GM18502 (cell line): Measurements from ENCODE around the gene TBC1D9B.
A peak's percentile ranks its signal among the peaks of the same experiment; 100 is the strongest.

Experiments used
- ATAC-seq: cut with Tn5 transposase; IDR thresholded peaks from one replicate; pipeline ENCODE4 v1.9.1; 2021; ENCODE audit warnings: mild to moderate bottlenecking; ENCODE audit not compliant: unreplicated experiment, poor library complexity

TBC1D9B gene

DNA sequence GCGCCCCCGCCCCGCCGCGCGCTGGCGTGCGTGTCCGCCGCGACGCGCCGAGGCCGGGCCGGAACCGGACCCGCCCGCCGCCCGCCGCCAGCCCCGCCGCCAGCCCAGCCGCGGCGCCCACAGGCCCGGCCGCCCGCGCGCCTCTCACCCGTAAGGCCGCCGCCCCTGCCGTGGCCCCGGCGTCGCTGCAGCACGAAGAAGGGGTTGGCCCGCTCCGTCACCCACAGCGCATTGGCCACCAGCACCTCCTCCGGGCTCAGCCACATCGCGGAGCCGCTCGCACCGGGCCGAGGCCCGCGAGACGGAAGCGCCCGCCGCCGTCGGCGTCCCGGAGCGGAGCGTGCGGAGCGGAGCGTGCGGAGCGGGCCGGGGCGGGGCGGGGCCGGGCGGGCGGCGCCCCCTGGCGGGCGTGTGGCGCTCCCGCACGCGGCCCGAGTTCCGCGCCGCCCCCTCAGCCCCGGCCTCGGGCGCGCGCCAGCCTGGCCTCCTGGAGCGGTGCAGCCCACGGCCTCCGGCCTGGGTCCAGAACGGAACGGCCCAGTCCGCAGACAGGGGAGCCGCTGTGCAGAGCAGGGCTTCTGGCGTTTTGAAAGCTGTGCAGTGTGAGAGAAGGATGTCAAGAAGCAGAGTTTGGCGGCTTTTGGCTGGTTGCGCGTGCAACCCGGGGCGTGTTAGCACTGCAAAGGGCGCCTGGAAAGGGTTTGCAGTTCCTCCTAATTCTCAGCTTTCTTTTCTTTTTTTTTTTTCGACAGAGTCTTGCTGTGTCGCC, at the start of gene TBC1D9B:
TBC1D9B (minus strand) TSS at position 342 of the 769 bp plus-strand sequence; CDS start at position 266, 76 bp downstream.
- ATAC-seq, result peak; percentile 87

DNA sequence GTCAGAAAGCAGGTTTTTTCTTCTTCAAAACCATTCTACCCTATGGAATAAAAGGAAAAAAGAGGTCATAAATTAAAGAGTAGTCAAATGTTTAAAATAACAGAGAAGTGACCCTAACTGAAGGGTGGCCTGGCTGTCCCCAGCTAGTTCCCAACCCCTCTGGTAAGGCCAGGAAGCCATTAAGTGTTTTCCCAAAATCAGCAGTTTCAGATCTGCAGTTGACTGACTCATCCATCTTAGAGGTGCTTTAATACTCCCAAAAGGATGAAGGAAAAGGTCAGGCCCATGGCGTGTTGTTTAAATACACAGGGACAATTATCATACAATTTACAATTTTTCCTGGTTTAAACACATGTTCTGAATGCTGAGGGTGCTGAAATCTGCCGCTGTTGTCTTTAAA, 47.9 kb upstream of the TBC1D9B start:
- no peak for ATAC-seq

- ATAC-seq, result no peak
Observed at GRCh38 chr5:179955062-179955461, 47.4 kb upstream of the TBC1D9B start.

DNA sequence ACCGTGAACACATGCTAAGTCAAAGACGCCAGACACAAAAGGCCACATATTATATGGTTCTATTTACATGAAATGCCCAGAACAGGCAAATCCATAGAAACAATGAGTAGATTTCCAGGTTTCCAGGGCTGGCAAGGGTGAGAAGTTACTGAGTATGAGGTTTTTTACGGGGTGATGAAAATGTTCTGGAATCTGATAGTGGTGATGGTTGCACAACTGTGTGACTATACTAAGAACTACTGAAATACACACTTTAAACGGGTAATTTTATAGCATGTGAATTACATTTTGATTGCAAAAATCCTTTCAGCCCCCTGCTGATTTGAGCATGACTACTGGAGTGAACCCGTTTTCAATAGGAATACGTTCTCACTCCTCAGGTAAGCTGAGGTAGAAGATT, 46.7 kb upstream of the TBC1D9B start:
- no peak for ATAC-seq

GRCh38 chr5:179953987-179954386, 46.3 kb upstream of the TBC1D9B start:
- ATAC-seq, result no peak

- no peak for ATAC-seq
Observed at GRCh38 chr5:179936976-179937681, 29.4 kb upstream of the TBC1D9B start.

DNA sequence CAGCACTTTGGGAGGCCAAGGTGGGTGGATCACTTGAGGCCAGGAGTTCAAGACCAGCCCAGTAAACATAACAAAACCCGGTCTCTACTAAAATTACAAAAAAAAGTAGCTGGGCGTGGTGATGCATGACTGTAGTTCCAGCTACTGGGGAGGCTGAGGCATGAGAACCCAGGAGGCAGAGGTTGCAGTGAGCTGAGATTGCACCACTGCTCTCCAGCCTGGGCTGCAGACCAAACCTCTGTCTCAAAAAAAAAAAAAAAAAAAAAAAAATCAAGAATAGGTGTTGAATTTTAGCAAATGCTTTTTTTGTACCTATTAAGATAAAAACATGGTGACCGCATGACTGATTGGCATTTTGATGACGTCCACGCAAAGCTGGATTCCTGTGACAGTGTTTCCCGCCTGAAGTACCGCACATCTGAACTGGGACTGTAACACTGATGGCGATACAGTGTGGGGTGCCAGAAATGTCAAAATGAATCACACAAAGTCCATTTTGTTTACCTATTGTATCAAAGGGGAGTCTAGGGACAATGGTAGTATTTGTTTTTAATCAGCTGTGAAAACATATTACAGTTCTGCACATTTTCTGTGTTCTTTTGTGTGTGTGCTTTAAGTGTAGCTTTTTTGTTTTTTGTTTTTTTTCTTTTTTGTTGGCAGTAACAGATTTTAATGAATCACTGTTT, 23.2 kb upstream of the TBC1D9B start:
- no peak for ATAC-seq

DNA sequence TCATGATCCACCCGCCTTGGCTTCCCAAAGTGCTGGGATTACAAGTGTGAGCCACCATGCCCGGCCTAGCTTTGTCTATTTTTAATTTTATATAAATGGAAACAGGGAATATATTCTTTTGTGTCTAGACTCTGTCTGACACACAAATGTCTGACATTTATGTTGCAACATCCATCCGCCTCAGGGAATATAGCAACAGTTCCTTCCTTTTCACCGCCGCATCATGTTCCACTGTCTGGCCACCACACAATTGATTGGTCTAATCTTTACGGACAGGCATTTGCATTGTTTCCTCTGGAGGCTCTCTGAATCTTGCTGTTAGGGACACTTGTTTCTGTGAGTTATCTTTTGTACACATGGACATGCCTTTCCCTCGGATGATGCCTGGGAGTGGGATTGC, 20.1 kb upstream of the TBC1D9B start:
- no peak for ATAC-seq

DNA sequence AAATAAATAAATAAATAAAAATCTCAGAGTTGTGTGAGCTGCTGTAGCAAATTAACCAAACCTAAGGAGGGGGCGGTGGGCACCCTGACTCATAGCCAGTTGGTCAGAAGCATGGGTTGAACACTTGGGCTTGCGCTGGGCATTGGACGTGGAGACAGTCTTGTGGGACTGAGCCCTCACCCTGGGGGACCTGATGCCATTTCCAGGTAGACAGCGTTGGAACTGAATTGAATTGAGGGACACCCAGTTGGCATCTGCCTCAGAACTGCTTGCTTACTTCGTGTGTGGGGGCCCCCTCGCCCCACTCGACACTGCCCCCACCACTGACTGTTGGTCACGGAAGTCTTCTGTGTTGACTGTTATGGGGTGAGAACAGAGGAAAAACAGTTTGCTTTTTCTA, 19.0 kb upstream of the TBC1D9B start:
- ATAC-seq, result no peak

- no peak for ATAC-seq
Observed at GRCh38 chr5:179923436-179923835, 15.7 kb upstream of the TBC1D9B start.

DNA sequence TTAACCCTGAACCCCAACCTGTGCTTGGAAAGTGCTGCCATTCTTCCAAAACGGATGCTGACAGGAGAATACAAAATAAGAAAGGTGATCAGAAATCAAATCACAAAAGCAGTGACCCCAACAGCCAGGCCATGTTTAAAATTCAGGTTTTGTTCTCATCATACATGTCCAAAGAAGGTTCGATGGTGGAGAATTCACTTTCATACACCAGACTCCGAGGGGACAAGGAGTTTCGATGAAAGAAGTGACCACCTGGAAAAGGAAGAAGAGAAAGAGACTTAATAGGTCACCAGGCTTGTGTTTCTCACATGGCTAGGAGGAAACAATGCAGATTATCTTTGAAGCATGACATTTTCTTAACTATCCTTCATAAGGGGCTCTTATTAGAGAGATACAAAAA, 12.5 kb upstream of the TBC1D9B start:
- no peak for ATAC-seq

GRCh38 chr5:179919487-179920060, 11.9 kb upstream of the TBC1D9B start:
- ATAC-seq, result no peak

- no peak for ATAC-seq
Observed at GRCh38 chr5:179918742-179919486, 11.2 kb upstream of the TBC1D9B start.

GRCh38 chr5:179916523-179916922, 8.8 kb upstream of the TBC1D9B start:
- no peak for ATAC-seq

GRCh38 chr5:179915406-179915935, 7.8 kb upstream of the TBC1D9B start:
- no peak for ATAC-seq

GRCh38 chr5:179914032-179914755, 6.5 kb upstream of the TBC1D9B start:
- ATAC-seq, result no peak

DNA sequence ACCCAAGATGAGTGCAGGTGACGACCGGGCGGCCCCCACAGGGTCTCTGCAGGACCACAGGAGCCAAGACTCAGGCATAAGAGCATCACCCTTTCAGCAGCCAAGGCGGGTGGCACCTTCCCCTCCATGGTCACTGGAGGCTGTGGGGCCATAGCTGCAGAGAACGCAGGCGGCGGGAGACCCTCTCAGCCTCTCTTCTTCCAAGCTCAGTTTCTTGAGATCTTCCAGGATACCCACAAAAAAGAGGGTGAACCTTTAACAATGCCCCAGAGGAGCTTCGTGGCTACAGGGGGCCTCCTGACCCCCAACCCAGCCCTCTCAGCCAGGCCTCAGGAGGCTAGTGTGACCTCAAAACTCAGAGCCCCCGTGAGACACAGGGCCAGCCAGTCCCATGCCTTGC, 5.8 kb upstream of the TBC1D9B start:
- no peak for ATAC-seq

DNA sequence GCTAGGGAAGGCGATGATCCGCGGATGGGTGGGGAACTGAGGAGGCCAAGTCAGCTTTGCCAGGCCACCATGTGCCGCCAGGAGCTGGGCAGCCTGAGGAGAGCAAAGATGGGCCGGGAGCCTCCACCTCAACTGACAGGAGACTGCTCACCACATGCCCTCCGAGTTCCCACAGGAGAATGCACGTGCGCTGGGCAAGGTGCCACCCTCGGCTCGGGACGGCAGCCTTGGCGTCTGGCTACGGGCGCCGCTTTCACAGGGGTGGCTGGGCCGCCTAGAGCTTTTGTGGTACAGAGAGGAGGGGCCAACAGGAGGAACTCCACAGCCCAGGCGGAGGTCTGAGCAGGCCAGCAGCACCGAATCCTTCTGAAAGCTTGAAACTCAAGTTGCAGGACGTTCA, 5.3 kb upstream of the TBC1D9B start:
- no peak for ATAC-seq

- ATAC-seq, result no peak
Observed at GRCh38 chr5:179912386-179912785, 4.7 kb upstream of the TBC1D9B start.
